B cell (primary cell): ENCODE results near the gene GOLGA6L2. TPM values are rescaled to one million over a fixed set of nuclear protein-coding genes. Genes with fewer than 3 reads are reported as not detected.

Experiments
- ATAC-seq: fragments of 200-7000 bp; cut with Tn5 transposase; one replicate; pipeline ENCODE4 v1.10.0; 2021; ENCODE audit warnings: low read depth, mild to moderate bottlenecking, moderate number of reproducible peaks, moderate library complexity
- CTCF ChIA-PET: fragments of 350-600 bp; sonication (Branson Sonifier 250); formaldehyde crosslinking; loops from one replicate; lab custom pipeline; 2021; ENCODE audit warnings: antibody characterized with exemption, inconsistent platforms; lab: Charles Lee
- POLR2A ChIA-PET: fragments of 350-600 bp; sonication (Branson Sonifier 250); formaldehyde crosslinking; loops from one replicate; lab custom pipeline; 2021; ENCODE audit warnings: antibody characterized with exemption; lab: Charles Lee
- DNase-seq: peaks from one replicate; pipeline ENCODE4 v3.0.0; 2013
- H2AFZ ChIP-seq: 2 replicates; pipeline ENCODE4 v1.6.1; 2012; ENCODE audit warnings: mild to moderate bottlenecking, low read depth, low read length; ENCODE audit not compliant: insufficient read depth, poor library complexity, severe bottlenecking
- H3K27ac ChIP-seq, 2 donors: 1 replicate in 1 of 2; 2 replicates in 1 of 2; pipeline ENCODE4 v1.5.1; 2012 to 2013; ENCODE audit warnings: low read length in 2 of 2, mild to moderate bottlenecking in 2 of 2, moderate library complexity in 1 of 2
- H3K27me3 ChIP-seq, 4 experiments: fragments of 200-600 bp in 1 of 4; sonication (generic) in 1 of 4; replicated peaks in 1 of 4; 1 replicate in 2 of 4; 2 replicates in 2 of 4; pipeline versions ENCODE4 v1.6.1 to v1.7.0; 2013 to 2016; ENCODE audit warnings: low read length in 3 of 4, mild to moderate bottlenecking in 2 of 4, mixed read lengths in 1 of 4, moderate library complexity in 1 of 4; ENCODE audit not compliant: insufficient read depth in 4 of 4, control insufficient read depth in 3 of 4; ENCODE audit errors: control extremely low read depth in 1 of 4
- H3K36me3 ChIP-seq, 2 experiments: replicated peaks in 1 of 2; 1 replicate in 1 of 2; 2 replicates in 1 of 2; pipeline versions ENCODE4 v1.6.1 to v1.7.1; 2013; ENCODE audit warnings: low read length in 1 of 2; ENCODE audit not compliant: insufficient read depth in 2 of 2, control insufficient read depth in 1 of 2; ENCODE audit errors: control extremely low read depth in 1 of 2, extremely low read depth in 1 of 2
- H3K4me1 ChIP-seq, 2 donors: fragments of 200-600 bp in 1 of 2; sonication (generic) in 1 of 2; 1 replicate in 1 of 2; 2 replicates in 1 of 2; pipeline versions ENCODE4 v1.5.1 to v1.6.1; 2013 to 2017; ENCODE audit warnings: low read length in 2 of 2; ENCODE audit not compliant: control insufficient read depth in 2 of 2, insufficient read depth in 2 of 2
- H3K4me2 ChIP-seq: replicated peaks from 2 replicates; pipeline ENCODE3; 2012; ENCODE audit warnings: mild to moderate bottlenecking, low read depth, low read length; ENCODE audit not compliant: poor library complexity, severe bottlenecking
- H3K4me3 ChIP-seq, 5 experiments: fragments of 200-600 bp in 1 of 5; sonication (generic) in 1 of 5; 1 replicate in 3 of 5; 2 replicates in 2 of 5; pipeline versions ENCODE4 v1.5.1 to v1.7.0; 2011 to 2016; ENCODE audit warnings: low read length in 4 of 5, mild to moderate bottlenecking in 4 of 5, low read depth in 2 of 5, control low read depth in 1 of 5, moderate library complexity in 1 of 5; ENCODE audit not compliant: insufficient read depth in 1 of 5; ENCODE audit errors: control extremely low read depth in 1 of 5, extremely low read depth in 1 of 5
- H3K79me2 ChIP-seq: fragments of 200-600 bp; sonication (generic); one replicate; pipeline ENCODE4 v1.6.0; 2016; ENCODE audit warnings: low read length; ENCODE audit not compliant: control insufficient read depth, insufficient read depth
- H3K9ac ChIP-seq: fragments of 200-600 bp; sonication (generic); 2 replicates; pipeline ENCODE4 v1.6.1; 2017; ENCODE audit warnings: mild to moderate bottlenecking, low read length, moderate library complexity
- H3K9me3 ChIP-seq, 3 donors: one replicate each; pipeline versions ENCODE4 v1.6.1 to v1.7.1; 2013; ENCODE audit warnings: low read length in 2 of 3; ENCODE audit not compliant: control insufficient read depth in 2 of 3, insufficient read depth in 1 of 3; ENCODE audit errors: control extremely low read depth in 1 of 3
- H4K20me1 ChIP-seq: 2 replicates; pipeline ENCODE4 v1.6.0; 2012; ENCODE audit warnings: mild to moderate bottlenecking, low read length; ENCODE audit not compliant: insufficient read depth, control insufficient read depth, poor library complexity, severe bottlenecking
- H3K27ac Mint-ChIP-seq: one replicate; pipeline ENCODE4 v1.8.0; 2021; ENCODE audit warnings: mixed read lengths
- H3K27me3 Mint-ChIP-seq: one replicate; pipeline ENCODE4 v1.8.0; 2021; ENCODE audit warnings: mixed read lengths
- H3K4me1 Mint-ChIP-seq: one replicate; pipeline ENCODE4 v1.8.0; 2021; ENCODE audit warnings: mixed read lengths
- H3K4me3 Mint-ChIP-seq: one replicate; pipeline ENCODE4 v1.8.0; 2021; ENCODE audit warnings: mixed read lengths
- H3K9me3 Mint-ChIP-seq: one replicate; pipeline ENCODE4 v1.8.0; 2022; ENCODE audit warnings: mixed read lengths; ENCODE audit not compliant: insufficient read depth
- CTCF ChIP-seq: fragments of 200-600 bp; IDR thresholded peaks from one replicate; pipeline ENCODE4 v1.8.0; 2022; ENCODE audit warnings: antibody characterized with exemption, mild to moderate bottlenecking
- EZH2 ChIP-seq: IDR thresholded peaks from 2 replicates; pipeline ENCODE4 v1.6.1; 2012; ENCODE audit warnings: borderline replicate concordance, low read depth, mild to moderate bottlenecking, moderate library complexity, low read length; ENCODE audit not compliant: insufficient read depth, poor library complexity, severe bottlenecking
- WGBS: methylation state at CpG from one replicate; pipeline ENCODE4 v1.1.5; 2013; ENCODE audit warnings: missing lambda C conversion rate; ENCODE audit not compliant: insufficient coverage; 5-methylcytosine and 5-hydroxymethylcytosine counted together
- intact Hi-C: fragments of 100-400 bp; cut with micrococcal nuclease; formaldehyde crosslinking; loops from one replicate; pipeline ENCODE4 v1.10.0; 2022
- polyA plus RNA-seq: library from polyadenylated mRNA; depleted of rRNA; stranded (reverse); fragments of >200 nt; gene quantifications from 2 replicates; pipeline ENCODE4 v1.2.3, GENCODE V29; 2012
- total RNA-seq, 2 donors: library from RNA; stranded (reverse); fragments of 120-200 nt in 1 of 2; gene quantifications; 1 replicate in 1 of 2; 2 replicates in 1 of 2; pipeline versions ENCODE4 v1.2.3 to v1.2.4, GENCODE V29; 2013 to 2022

The GOLGA6L2 gene
- total and polyA plus RNA-seq, 2 donors (not counting 1 experiment from before 2014, with no cell fraction given): not detected

- H3K9ac ChIP-seq: no peak overlapping the region
- H3K36me3 ChIP-seq: no peaks in the 10 kb centered on the region
- H3K4me1 Mint-ChIP-seq: no peaks in the 10 kb centered on the region
- H3K4me2 ChIP-seq: no peak overlapping the region
- no peak overlapping the region for H3K4me3 Mint-ChIP-seq
- no peaks in the 10 kb centered on the region for H3K9me3 Mint-ChIP-seq
- no peak overlapping the region for H3K27ac Mint-ChIP-seq
- ATAC-seq (no peak), DNase-seq (no peak)
- no peak overlapping the region for H3K27ac ChIP-seq
- no peaks in the 10 kb centered on the region for H3K4me1 ChIP-seq
- ChIA-PET CTCF (no interaction called here), POLR2A (no interaction called here)
- no peaks in the 10 kb centered on the region for H3K27me3 Mint-ChIP-seq
- TF ChIP-seq CTCF (no peak), EZH2 (no peak)
- no CpG with 5 or more reads among the region's 3 CpGs for WGBS
- no peaks in the 10 kb centered on the region for H3K79me2 ChIP-seq
- intact Hi-C loops: no loop called here
- H4K20me1 ChIP-seq: no peaks in the 10 kb centered on the region
- no peak overlapping the region for H3K4me3 ChIP-seq
- H3K27me3 ChIP-seq: no peaks in the 10 kb centered on the region
- H3K9me3 ChIP-seq: no peaks in the 10 kb centered on the region
- H2AFZ ChIP-seq: no peak overlapping the region
Observed at GRCh38 chr15:23472678-23473077, 25.6 kb upstream of the GOLGA6L2 start.

GRCh38 chr15:23472033-23472432 lies 25.0 kb upstream of the GOLGA6L2 start:
- TF ChIP-seq CTCF (no peak), EZH2 (no peak)
- no peak for ATAC-seq

More at GRCh38 chr15:23472033-23472432, 25.0 kb upstream of the GOLGA6L2 start:
- H3K9me3 Mint-ChIP-seq: no peaks in the 10 kb centered on the region
- no peak overlapping the region for H3K27ac Mint-ChIP-seq
- Histone ChIP-seq H3K79me2 (no peaks in the 10 kb centered on the region), H3K4me1 (no peaks in the 10 kb centered on the region), H3K4me2 (no peak overlapping the region), H3K9me3 (no peaks in the 10 kb centered on the region), H2AFZ (no peak overlapping the region), H3K36me3 (no peaks in the 10 kb centered on the region), H3K27ac (no peak overlapping the region), H4K20me1 (no peaks in the 10 kb centered on the region), H3K4me3 (no peak overlapping the region), H3K27me3 (no peaks in the 10 kb centered on the region), H3K9ac (no peak overlapping the region)
- no CpG with 5 or more reads among the region's 1 CpG for WGBS
- ChIA-PET POLR2A (no interaction called here), CTCF (no interaction called here)
- H3K4me3 Mint-ChIP-seq: no peak overlapping the region
- H3K4me1 Mint-ChIP-seq: no peaks in the 10 kb centered on the region
- intact Hi-C loops: no loop called here
- no peak for DNase-seq
- peaks cover 1% of the 10 kb centered on the region for H3K27me3 Mint-ChIP-seq
